A549 (cell line): ENCODE data around the gene TAS1R3. TPM values are rescaled to one million over a fixed set of nuclear protein-coding genes. Genes with fewer than 3 reads are reported as not detected.

Experiments used
- ATAC-seq, 2 experiments: fragments of 200-7000 bp in 1 of 2; fragments of >200 bp in 1 of 2; cut with Nextera tagmentation in 1 of 2; cut with Tn5 transposase in 1 of 2; 3 replicates each; pipeline versions ENCODE4 v1.8.0 to v1.9.1; 2018 to 2020; ENCODE audit warnings: mild to moderate bottlenecking in 1 of 2, moderate library complexity in 1 of 2
- CTCF ChIA-PET: fragments of 300-600 bp; sonication (Branson Sonifier 250); formaldehyde crosslinking; extraction: SDS; loops from one replicate; lab custom pipeline; 2021; ENCODE audit warnings: antibody characterized with exemption, inconsistent platforms; lab: Yijun Ruan, JAX
- POLR2A ChIA-PET: fragments of 350-600 bp; formaldehyde crosslinking; extraction: SDS; loops from one replicate; lab custom pipeline; 2021; ENCODE audit warnings: antibody characterized with exemption, inconsistent platforms; lab: Yijun Ruan, JAX
- DNase-seq, 2 experiments: peaks; one replicate each; pipeline versions ENCODE4 v3.0.0 to v3.0.0-alpha.2; 2011 to 2016; ENCODE audit warnings: low read depth in 1 of 2, low spot score in 1 of 2
- FAIRE-seq: peaks from 2 replicates; lab custom pipeline; 2011; peaks lifted over from hg19 to GRCh38; lab: Jason Lieb, UNC
- H3K27ac ChIP-seq, 2 experiments: fragments of >200 bp; sonication (Bioruptor Twin); formaldehyde crosslinking; 3 replicates each; pipeline ENCODE4 v1.5.1; 2016 to 2017
- H3K4me1 ChIP-seq: fragments of >200 bp; sonication (Bioruptor Twin); formaldehyde crosslinking; 3 replicates; pipeline ENCODE4 v1.6.1; 2016
- H3K4me2 ChIP-seq: fragments of >200 bp; sonication (Bioruptor Twin); formaldehyde crosslinking; 3 replicates; pipeline ENCODE4 v1.6.1; 2016
- H3K4me3 ChIP-seq: fragments of >200 bp; sonication (Bioruptor Twin); formaldehyde crosslinking; 3 replicates; pipeline ENCODE4 v1.5.1; 2016
- H3K9me3 ChIP-seq: fragments of >200 bp; sonication (Bioruptor Twin); formaldehyde crosslinking; 3 replicates; pipeline ENCODE4 v1.6.1; 2016
- BHLHE40 ChIP-seq: IDR thresholded peaks from 2 replicates; pipeline ENCODE4 v1.6.1; 2012; ENCODE audit warnings: low read depth, low read length, inconsistent platforms
- CHD4 ChIP-seq: fragments of 200-600 bp; sonication (generic); IDR thresholded peaks from 2 replicates; pipeline ENCODE4 v1.6.1; 2016; ENCODE audit warnings: antibody characterized with exemption, mild to moderate bottlenecking, borderline replicate concordance
- EHF ChIP-seq: fragments of 250-450 bp; sonication (Bioruptor Pico); IDR thresholded peaks from 2 replicates; pipeline ENCODE4 v1.5.0; 2020; ENCODE audit warnings: mild to moderate bottlenecking
- FOSL2 ChIP-seq, 2 experiments: fragments of 450-650 bp in 1 of 2; fragments of >200 bp in 1 of 2; sonication (Bioruptor Twin) in 1 of 2; formaldehyde crosslinking; IDR thresholded peaks; 2 replicates each; pipeline versions ENCODE4 v1.5.0 to v1.6.1; 2016 to 2020; ENCODE audit warnings: mild to moderate bottlenecking in 1 of 2, moderate library complexity in 1 of 2
- HDAC2 ChIP-seq: fragments of 200-600 bp; sonication (generic); IDR thresholded peaks from 2 replicates; pipeline ENCODE4 v1.6.1; 2016
- HEYL ChIP-seq: fragments of 250-450 bp; sonication (Bioruptor Pico); IDR thresholded peaks from 2 replicates; pipeline ENCODE4 v1.8.0; 2021; ENCODE audit warnings: mild to moderate bottlenecking, moderate library complexity
- HOXA7 ChIP-seq: fragments of 250-450 bp; sonication (Bioruptor Pico); IDR thresholded peaks from 2 replicates; pipeline ENCODE4 v1.5.0; 2020; ENCODE audit warnings: mild to moderate bottlenecking, moderate library complexity
- HOXB13 ChIP-seq: fragments of 250-450 bp; sonication (Bioruptor Pico); IDR thresholded peaks from 2 replicates; pipeline ENCODE4 v1.5.0; 2020; ENCODE audit warnings: low read depth, mild to moderate bottlenecking, moderate library complexity
- JUN ChIP-seq, 2 experiments: fragments of >200 bp; sonication (Bioruptor Twin); formaldehyde crosslinking; IDR thresholded peaks; 2 replicates in 1 of 2; 3 replicates in 1 of 2; pipeline ENCODE4 v1.6.1; 2016 to 2017
- KDM5A ChIP-seq: fragments of 200-600 bp; sonication (generic); IDR thresholded peaks from 2 replicates; pipeline ENCODE4 v1.6.1; 2016; ENCODE audit warnings: antibody characterized with exemption, mild to moderate bottlenecking
- MAFK ChIP-seq: fragments of 450-650 bp; IDR thresholded peaks from 2 replicates; pipeline ENCODE4 v1.6.1; 2014; ENCODE audit not compliant: partially characterized antibody
- NFE2L2 ChIP-seq: fragments of 150-350 bp; conservative IDR thresholded peaks from 2 replicates; pipeline ENCODE4 v1.6.1; 2014; ENCODE audit warnings: low read length
- NPAS2 ChIP-seq: fragments of 250-450 bp; sonication (Bioruptor Pico); IDR thresholded peaks from 2 replicates; pipeline ENCODE4 v1.8.0; 2022; ENCODE audit warnings: mild to moderate bottlenecking, moderate library complexity, borderline replicate concordance
- NR3C1 ChIP-seq: fragments of >200 bp; sonication (Bioruptor Twin); formaldehyde crosslinking; IDR thresholded peaks from 3 replicates; pipeline ENCODE4 v1.6.1; 2017
- POLR2A ChIP-seq: IDR thresholded peaks from 2 replicates; pipeline ENCODE4 v1.6.1; 2012; ENCODE audit warnings: mild to moderate bottlenecking, low read length
- POLR2AphosphoS2 ChIP-seq: conservative IDR thresholded peaks from 2 replicates; pipeline ENCODE4 v1.6.1; 2012; ENCODE audit warnings: low read length, improper control_type of control experiment, inconsistent platforms
- RAD21 ChIP-seq, 2 experiments: fragments of >200 bp in 1 of 2; sonication (Bioruptor Twin) in 1 of 2; formaldehyde crosslinking in 1 of 2; IDR thresholded peaks in 1 of 2; conservative IDR thresholded peaks in 1 of 2; 2 replicates in 1 of 2; 3 replicates in 1 of 2; pipeline ENCODE4 v1.6.1; 2012 to 2018; ENCODE audit warnings: inconsistent platforms in 1 of 2
- RCOR1 ChIP-seq: fragments of 150-350 bp; IDR thresholded peaks from 2 replicates; pipeline ENCODE4 v1.6.1; 2014; ENCODE audit warnings: antibody characterized with exemption, low read length, low read depth
- RNF2 ChIP-seq: fragments of 200-600 bp; sonication (generic); IDR thresholded peaks from 2 replicates; pipeline ENCODE4 v1.6.1; 2016; ENCODE audit warnings: low read depth, mild to moderate bottlenecking, antibody characterized with exemption, moderate library complexity, borderline replicate concordance
- SMC3 ChIP-seq: fragments of >200 bp; sonication (Bioruptor Twin); formaldehyde crosslinking; IDR thresholded peaks from 3 replicates; pipeline ENCODE4 v1.6.1; 2018; ENCODE audit warnings: inconsistent platforms
- SREBF2 ChIP-seq: fragments of 450-650 bp; IDR thresholded peaks from 2 replicates; pipeline ENCODE4 v1.6.1; 2014; ENCODE audit warnings: mild to moderate bottlenecking, moderate library complexity
- TFCP2L1 ChIP-seq: fragments of 250-450 bp; sonication (Bioruptor Pico); IDR thresholded peaks from 2 replicates; pipeline ENCODE4 v1.5.0; 2021; ENCODE audit warnings: mild to moderate bottlenecking
- ZC3H11A ChIP-seq: fragments of 450-650 bp; IDR thresholded peaks from 2 replicates; pipeline ENCODE4 v1.6.1; 2014; ENCODE audit warnings: antibody characterized with exemption, mild to moderate bottlenecking
- ZFP36 ChIP-seq: fragments of 450-650 bp; IDR thresholded peaks from 2 replicates; pipeline ENCODE4 v1.6.1; 2014; ENCODE audit warnings: borderline replicate concordance; ENCODE audit not compliant: partially characterized antibody
- WGBS: methylation state at CpG from one replicate; pipeline ENCODE4 v1.1.6; 2017; ENCODE audit errors: missing lambda C conversion rate; 5-methylcytosine and 5-hydroxymethylcytosine counted together
- polyA plus RNA-seq, 4 experiments: library from polyadenylated mRNA; depleted of rRNA in 3 of 4; stranded (reverse); fragments of >200 nt; fragmentation: RNase III in 1 of 4; extraction: RNeasy Plus Mini Kit Qiagen cat#74134 plus additional on column Dnase treatment in 1 of 4; gene quantifications; 2 replicates in 3 of 4; 3 replicates in 1 of 4; pipeline ENCODE4 v1.2.3, GENCODE V29; 2011 to 2017
- TF ChIP-seq, protein P1 (sequence below): IDR thresholded peaks from 2 replicates; pipeline ENCODE4 v1.6.1; 2012
- TF ChIP-seq, protein P2 (sequence below): fragments of >200 bp; sonication (Bioruptor Twin); formaldehyde crosslinking; IDR thresholded peaks from 2 replicates; pipeline ENCODE4 v1.6.1; 2016
- TF ChIP-seq, protein P3 (sequence below): fragments of 200-600 bp; sonication (generic); IDR thresholded peaks from 2 replicates; pipeline ENCODE4 v1.6.1; 2016; ENCODE audit warnings: antibody characterized with exemption, mild to moderate bottlenecking, moderate library complexity

TAS1R3 gene
- polyA plus RNA-seq, 2 of the 4 experiments (the other 2 are of a cell fraction) = 0.05 to 0.15 TPM

DNA sequence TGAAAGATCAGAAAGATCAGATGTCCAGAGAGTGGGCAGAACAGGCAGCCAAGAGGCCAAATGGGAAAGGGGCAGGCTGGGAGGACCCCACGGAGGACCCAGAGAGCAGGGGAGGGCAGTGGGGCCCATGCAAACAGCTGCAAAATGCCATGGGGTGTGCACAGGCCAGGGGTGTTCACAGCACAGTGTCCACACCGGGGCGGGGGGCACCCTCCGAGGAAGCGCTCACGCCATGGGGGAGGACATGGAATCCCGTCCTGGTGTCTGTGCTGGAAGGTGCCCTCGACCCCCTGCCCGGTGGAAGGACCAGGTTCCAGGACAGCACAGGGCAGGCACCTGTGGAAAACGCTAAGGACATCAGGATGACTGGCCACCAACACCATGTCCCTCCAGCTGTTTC, 8.1 kb upstream of the TAS1R3 start:
- FAIRE-seq (no peak), DNase-seq (no peak), ATAC-seq (no peak)
- H3K4me1 ChIP-seq = peaks cover 20% of the 10 kb centered on the region
- no peaks in the 10 kb centered on the region for H3K9me3 ChIP-seq
- peak overlapping the region; percentile 61 for H3K4me2 ChIP-seq
- 87% methylated on average over 2 of the region's 10 CpGs for WGBS
- ChIA-PET POLR2A (no interaction called here), CTCF (interaction anchor here (1.0 kb wide), 1 partner anchor 303 kb away, joined by 3 read pairs; the partner anchor contains the start of gene AGRN)
- no peak for TF ChIP-seq POLR2AphosphoS2
- no peak for TF ChIP-seq HOXA7 (CRISPR knock-in tag)
- TF ChIP-seq RNF2 = no peak
- TF ChIP-seq NPAS2 = no peak
- TF ChIP-seq, protein P1, sequence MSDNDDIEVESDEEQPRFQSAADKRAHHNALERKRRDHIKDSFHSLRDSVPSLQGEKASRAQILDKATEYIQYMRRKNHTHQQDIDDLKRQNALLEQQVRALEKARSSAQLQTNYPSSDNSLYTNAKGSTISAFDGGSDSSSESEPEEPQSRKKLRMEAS = no peak
- no peak for TF ChIP-seq MAFK
- TF ChIP-seq NFE2L2 = no peak
- TF ChIP-seq HOXB13 = no peak
- TF ChIP-seq, protein P2, sequence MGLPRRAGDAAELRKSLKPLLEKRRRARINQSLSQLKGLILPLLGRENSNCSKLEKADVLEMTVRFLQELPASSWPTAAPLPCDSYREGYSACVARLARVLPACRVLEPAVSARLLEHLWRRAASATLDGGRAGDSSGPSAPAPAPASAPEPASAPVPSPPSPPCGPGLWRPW = no peak
- TF ChIP-seq TFCP2L1 (CRISPR knock-in tag) = no peak
- TF ChIP-seq KDM5A = no peak
- no peak for TF ChIP-seq BHLHE40
- TF ChIP-seq RAD21 (conservative IDR thresholded peaks at IDR 0.05 in 1 of 2, IDR thresholded peaks at IDR 0.05 in 1 of 2) = no peak
- no peak overlapping the region for H3K4me3 ChIP-seq
- no peak overlapping the region for H3K27ac ChIP-seq

DNA sequence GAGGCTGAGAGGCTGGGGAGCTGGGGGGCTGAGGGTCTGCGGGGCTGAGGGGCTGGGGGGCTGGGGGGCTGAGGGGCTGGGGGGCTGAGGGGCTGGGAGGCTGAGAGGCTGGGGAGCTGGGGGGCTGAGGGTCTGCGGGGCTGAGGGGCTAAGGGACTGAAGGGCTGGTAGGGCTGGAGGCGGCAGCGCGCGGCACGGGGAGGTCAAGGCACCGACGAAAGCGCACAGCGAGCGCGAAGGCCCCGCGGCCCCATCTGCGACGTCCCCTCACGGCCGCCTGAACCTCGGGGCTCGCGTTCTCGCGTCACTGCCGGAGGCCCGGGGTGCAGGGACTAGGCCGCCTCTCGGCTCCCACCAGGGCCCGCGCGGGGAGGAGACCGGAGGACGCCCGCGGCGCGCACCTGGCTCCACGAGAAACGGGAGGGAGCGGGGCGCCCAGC, 7.0 kb upstream of the TAS1R3 start:
- POLR2A ChIA-PET = no interaction called here
- Histone ChIP-seq H3K4me3 (peak overlapping the region; percentile 96), H3K9me3 (no peaks in the 10 kb centered on the region), H3K4me1 (peaks cover 9% of the 10 kb centered on the region; the same call in 1 of the 3 replicates), H3K4me2 (peak overlapping the region; percentile 61), H3K27ac (peak overlapping the region; percentile 94 to 97)
- no peak for TF ChIP-seq NPAS2
- no peak for TF ChIP-seq HEYL (CRISPR knock-in tag)
- no peak for TF ChIP-seq POLR2A
- TF ChIP-seq HDAC2 = no peak
- TF ChIP-seq ZC3H11A = no peak
- no peak for TF ChIP-seq SREBF2
- TF ChIP-seq RCOR1 = no peak
- TF ChIP-seq HOXB13 = no peak
- TF ChIP-seq JUN (IDR thresholded peaks at IDR 0.05) = no peak
- no peak for TF ChIP-seq ZFP36
- TF ChIP-seq RAD21 (conservative IDR thresholded peaks at IDR 0.05 in 1 of 2, IDR thresholded peaks at IDR 0.05 in 1 of 2) = no peak
- no peak for TF ChIP-seq SMC3
- no peak for TF ChIP-seq NR3C1
- TF ChIP-seq EHF = no peak
- no peak for TF ChIP-seq CHD4
- TF ChIP-seq FOSL2 (IDR thresholded peaks at IDR 0.05) = no peak
- TF ChIP-seq FOSL2 (CRISPR knock-in tag; IDR thresholded peaks at IDR 0.05) = no peak
- TF ChIP-seq, protein P3, sequence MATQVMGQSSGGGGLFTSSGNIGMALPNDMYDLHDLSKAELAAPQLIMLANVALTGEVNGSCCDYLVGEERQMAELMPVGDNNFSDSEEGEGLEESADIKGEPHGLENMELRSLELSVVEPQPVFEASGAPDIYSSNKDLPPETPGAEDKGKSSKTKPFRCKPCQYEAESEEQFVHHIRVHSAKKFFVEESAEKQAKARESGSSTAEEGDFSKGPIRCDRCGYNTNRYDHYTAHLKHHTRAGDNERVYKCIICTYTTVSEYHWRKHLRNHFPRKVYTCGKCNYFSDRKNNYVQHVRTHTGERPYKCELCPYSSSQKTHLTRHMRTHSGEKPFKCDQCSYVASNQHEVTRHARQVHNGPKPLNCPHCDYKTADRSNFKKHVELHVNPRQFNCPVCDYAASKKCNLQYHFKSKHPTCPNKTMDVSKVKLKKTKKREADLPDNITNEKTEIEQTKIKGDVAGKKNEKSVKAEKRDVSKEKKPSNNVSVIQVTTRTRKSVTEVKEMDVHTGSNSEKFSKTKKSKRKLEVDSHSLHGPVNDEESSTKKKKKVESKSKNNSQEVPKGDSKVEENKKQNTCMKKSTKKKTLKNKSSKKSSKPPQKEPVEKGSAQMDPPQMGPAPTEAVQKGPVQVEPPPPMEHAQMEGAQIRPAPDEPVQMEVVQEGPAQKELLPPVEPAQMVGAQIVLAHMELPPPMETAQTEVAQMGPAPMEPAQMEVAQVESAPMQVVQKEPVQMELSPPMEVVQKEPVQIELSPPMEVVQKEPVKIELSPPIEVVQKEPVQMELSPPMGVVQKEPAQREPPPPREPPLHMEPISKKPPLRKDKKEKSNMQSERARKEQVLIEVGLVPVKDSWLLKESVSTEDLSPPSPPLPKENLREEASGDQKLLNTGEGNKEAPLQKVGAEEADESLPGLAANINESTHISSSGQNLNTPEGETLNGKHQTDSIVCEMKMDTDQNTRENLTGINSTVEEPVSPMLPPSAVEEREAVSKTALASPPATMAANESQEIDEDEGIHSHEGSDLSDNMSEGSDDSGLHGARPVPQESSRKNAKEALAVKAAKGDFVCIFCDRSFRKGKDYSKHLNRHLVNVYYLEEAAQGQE = no peak
- TF ChIP-seq BHLHE40 = no peak
- 1% methylated on average over 16 of the region's 41 CpGs for WGBS
- DNase-seq (no peak), FAIRE-seq (no peak), ATAC-seq (peak; percentile 9 to 59; a peak in 4 of 6 replicates)
- CTCF ChIA-PET = no interaction called here
